DND-41 (cell line): Measurements from ENCODE around the gene GPC4.

Source experiments
- ATAC-seq: fragments of 200-7000 bp; cut with Tn5 transposase; 3 replicates; pipeline ENCODE4 v1.9.1; 2021; ENCODE audit warnings: low read depth; ENCODE audit not compliant: insufficient read depth
- DNase-seq: peaks from one replicate; pipeline ENCODE4 v3.0.0-alpha.2; 2020
- H2AFZ ChIP-seq: 2 replicates; pipeline ENCODE4 v1.6.0; 2012; ENCODE audit warnings: low read depth, low read length
- H3K27ac ChIP-seq: 2 replicates; pipeline ENCODE4 v1.5.1; 2012; ENCODE audit warnings: low read length, inconsistent platforms
- H3K27me3 ChIP-seq: fragments of 200-600 bp; sonication (generic); 2 replicates; pipeline ENCODE4 v1.6.0; 2012; ENCODE audit warnings: low read length, mild to moderate bottlenecking, inconsistent platforms; ENCODE audit not compliant: insufficient read depth, poor library complexity
- H3K36me3 ChIP-seq: 2 replicates; pipeline ENCODE4 v1.5.1; 2012; ENCODE audit warnings: low read length, inconsistent platforms; ENCODE audit not compliant: insufficient read depth
- H3K4me1 ChIP-seq: 2 replicates; pipeline ENCODE4 v1.5.1; 2012; ENCODE audit warnings: mild to moderate bottlenecking, low read length; ENCODE audit not compliant: insufficient read depth
- H3K4me2 ChIP-seq: 2 replicates; pipeline ENCODE4 v1.6.0; 2012; ENCODE audit warnings: mild to moderate bottlenecking, moderate library complexity, low read length, inconsistent platforms; ENCODE audit not compliant: insufficient read depth
- H3K4me3 ChIP-seq, 2 experiments: fragments of 200-600 bp in 1 of 2; shearing (Covaris generic) in 1 of 2; 2 replicates each; pipeline ENCODE4 v1.5.1; 2012 to 2016; ENCODE audit warnings: inconsistent platforms in 2 of 2, low read length in 2 of 2, mild to moderate bottlenecking in 2 of 2, low read depth in 1 of 2, moderate library complexity in 1 of 2
- H3K79me2 ChIP-seq: 2 replicates; pipeline ENCODE4 v1.6.0; 2012; ENCODE audit warnings: low read length, inconsistent platforms; ENCODE audit not compliant: insufficient read depth
- H3K9ac ChIP-seq: 2 replicates; pipeline ENCODE4 v1.6.0; 2012; ENCODE audit warnings: low read depth, mild to moderate bottlenecking, inconsistent platforms, low read length, moderate library complexity
- H3K9me3 ChIP-seq: 2 replicates; pipeline ENCODE4 v1.5.1; 2012; ENCODE audit warnings: low read length, moderate library complexity, mild to moderate bottlenecking, inconsistent platforms; ENCODE audit not compliant: insufficient read depth, severe bottlenecking
- H4K20me1 ChIP-seq: 2 replicates; pipeline ENCODE4 v1.6.0; 2012; ENCODE audit warnings: low read length; ENCODE audit not compliant: insufficient read depth
- EZH2 ChIP-seq: IDR thresholded peaks from 3 replicates; pipeline ENCODE4 v1.6.1; 2012; ENCODE audit warnings: borderline replicate concordance, low read depth, mild to moderate bottlenecking, moderate library complexity, low read length, inconsistent platforms; ENCODE audit not compliant: severe bottlenecking
- TF ChIP-seq, protein P1 (sequence below): IDR thresholded peaks from 2 replicates; pipeline ENCODE4 v1.5.1; 2012; ENCODE audit warnings: borderline replicate concordance, low read length, moderate library complexity, mild to moderate bottlenecking; ENCODE audit not compliant: poor library complexity, severe bottlenecking; ENCODE audit errors: extremely low read depth

The GPC4 gene

GRCh38 chrX:133444196-133444595 lies 28.9 kb upstream of the GPC4 start:
- TF ChIP-seq EZH2: no peak
- TF ChIP-seq, protein P1, sequence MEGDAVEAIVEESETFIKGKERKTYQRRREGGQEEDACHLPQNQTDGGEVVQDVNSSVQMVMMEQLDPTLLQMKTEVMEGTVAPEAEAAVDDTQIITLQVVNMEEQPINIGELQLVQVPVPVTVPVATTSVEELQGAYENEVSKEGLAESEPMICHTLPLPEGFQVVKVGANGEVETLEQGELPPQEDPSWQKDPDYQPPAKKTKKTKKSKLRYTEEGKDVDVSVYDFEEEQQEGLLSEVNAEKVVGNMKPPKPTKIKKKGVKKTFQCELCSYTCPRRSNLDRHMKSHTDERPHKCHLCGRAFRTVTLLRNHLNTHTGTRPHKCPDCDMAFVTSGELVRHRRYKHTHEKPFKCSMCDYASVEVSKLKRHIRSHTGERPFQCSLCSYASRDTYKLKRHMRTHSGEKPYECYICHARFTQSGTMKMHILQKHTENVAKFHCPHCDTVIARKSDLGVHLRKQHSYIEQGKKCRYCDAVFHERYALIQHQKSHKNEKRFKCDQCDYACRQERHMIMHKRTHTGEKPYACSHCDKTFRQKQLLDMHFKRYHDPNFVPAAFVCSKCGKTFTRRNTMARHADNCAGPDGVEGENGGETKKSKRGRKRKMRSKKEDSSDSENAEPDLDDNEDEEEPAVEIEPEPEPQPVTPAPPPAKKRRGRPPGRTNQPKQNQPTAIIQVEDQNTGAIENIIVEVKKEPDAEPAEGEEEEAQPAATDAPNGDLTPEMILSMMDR: no peak
- Histone ChIP-seq H3K79me2 (no peaks in the 10 kb centered on the region), H3K4me1 (no peaks in the 10 kb centered on the region), H3K9ac (no peak overlapping the region), H3K4me3 (no peak overlapping the region), H3K4me2 (no peak overlapping the region), H4K20me1 (no peaks in the 10 kb centered on the region), H3K27me3 (no peaks in the 10 kb centered on the region), H3K9me3 (no peaks in the 10 kb centered on the region), H3K36me3 (no peaks in the 10 kb centered on the region), H2AFZ (no peak overlapping the region), H3K27ac (no peak overlapping the region)
- DNase-seq (no peak), ATAC-seq (no peak)

- no peak for TF ChIP-seq EZH2
- TF ChIP-seq, protein P1: no peak
- Histone ChIP-seq H3K27ac (no peak overlapping the region), H3K4me3 (no peak overlapping the region)
Measured at GRCh38 chrX:133440797-133441163, 25.5 kb upstream of the GPC4 start.

DNA sequence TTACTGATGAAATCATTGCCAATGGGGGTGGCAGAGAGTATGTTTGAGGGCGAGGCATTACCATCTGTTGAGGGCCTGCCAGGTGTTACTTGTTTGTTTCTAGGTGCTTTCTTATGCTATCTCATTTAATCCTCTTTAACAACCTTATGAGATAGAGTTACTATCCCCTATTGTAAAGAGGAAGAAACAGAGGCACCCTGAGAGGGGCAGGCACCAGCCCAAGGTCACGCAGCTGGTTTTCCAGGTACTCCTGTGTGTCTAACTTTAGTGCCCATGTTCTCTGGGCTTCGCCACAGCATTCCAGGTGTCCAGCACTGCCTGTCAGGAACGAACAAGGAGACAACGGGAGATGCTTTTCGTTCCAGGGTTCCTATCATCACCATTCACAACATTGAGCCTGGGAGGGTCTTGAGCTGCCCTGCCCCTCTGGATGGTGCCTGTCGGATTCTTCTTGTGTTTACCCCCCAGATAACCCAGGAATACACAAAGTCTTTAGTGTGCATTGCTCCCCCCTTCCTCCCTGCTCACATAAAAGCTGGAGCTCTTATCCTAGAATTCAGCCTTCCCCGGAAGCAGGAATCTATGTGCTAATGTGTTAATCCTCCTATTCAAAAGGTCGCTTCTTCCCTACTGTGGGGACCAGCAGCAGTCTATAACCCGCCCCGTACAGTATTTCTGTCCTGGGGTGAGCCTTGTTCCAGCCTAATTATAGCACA lies 24.9 kb upstream of the GPC4 start:
- Histone ChIP-seq H2AFZ (no peak overlapping the region), H3K4me1 (no peaks in the 10 kb centered on the region), H3K36me3 (no peaks in the 10 kb centered on the region), H3K4me2 (no peak overlapping the region), H3K27ac (no peak overlapping the region), H4K20me1 (no peaks in the 10 kb centered on the region), H3K9me3 (no peaks in the 10 kb centered on the region), H3K4me3 (no peak overlapping the region), H3K79me2 (no peaks in the 10 kb centered on the region), H3K27me3 (no peaks in the 10 kb centered on the region), H3K9ac (no peak overlapping the region)
- ATAC-seq: no peak
- no peak for TF ChIP-seq EZH2
- TF ChIP-seq, protein P1: no peak
- DNase-seq: no peak

More at GRCh38 chrX:133440797-133441163, 25.5 kb upstream of the GPC4 start:
- H2AFZ ChIP-seq: no peak overlapping the region
- no peak for DNase-seq
- H3K9ac ChIP-seq: no peak overlapping the region
- H4K20me1 ChIP-seq: no peaks in the 10 kb centered on the region
- H3K4me1 ChIP-seq: no peaks in the 10 kb centered on the region
- ATAC-seq: no peak
- H3K36me3 ChIP-seq: no peaks in the 10 kb centered on the region
- H3K79me2 ChIP-seq: no peaks in the 10 kb centered on the region
- no peaks in the 10 kb centered on the region for H3K9me3 ChIP-seq
- no peaks in the 10 kb centered on the region for H3K27me3 ChIP-seq
- H3K4me2 ChIP-seq: no peak overlapping the region

DNA sequence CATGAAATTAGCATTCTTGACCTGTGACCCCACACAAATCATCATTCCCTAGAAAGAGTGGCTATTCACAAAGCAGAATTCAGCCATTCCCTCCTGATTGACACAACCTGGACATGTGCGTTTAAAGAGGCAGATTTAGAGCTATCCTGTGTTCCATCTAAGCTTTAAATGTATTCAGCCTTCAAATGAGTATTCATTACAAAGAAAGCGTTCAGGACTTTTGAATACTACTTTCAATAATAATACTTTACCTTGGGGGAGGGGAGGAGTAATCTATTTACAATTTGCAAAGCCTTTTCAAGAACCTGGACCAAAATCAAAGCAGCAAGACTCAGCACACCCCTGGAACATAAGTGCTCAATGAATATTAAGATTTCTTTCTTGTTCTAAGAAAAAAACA lies 22.5 kb upstream of the GPC4 start:
- H4K20me1 ChIP-seq: no peaks in the 10 kb centered on the region
- no peak for DNase-seq
- no peak overlapping the region; the same call in 1 of the 2 replicates for H2AFZ ChIP-seq
- no peaks in the 10 kb centered on the region for H3K4me1 ChIP-seq
- H3K4me3 ChIP-seq: no peak overlapping the region
- H3K9me3 ChIP-seq: no peaks in the 10 kb centered on the region
- H3K27ac ChIP-seq: no peak overlapping the region
- no peaks in the 10 kb centered on the region for H3K27me3 ChIP-seq
- H3K9ac ChIP-seq: no peak overlapping the region
- no peaks in the 10 kb centered on the region for H3K36me3 ChIP-seq
- TF ChIP-seq EZH2: no peak
- TF ChIP-seq, protein P1: no peak
- ATAC-seq: no peak
- H3K79me2 ChIP-seq: no peaks in the 10 kb centered on the region
- H3K4me2 ChIP-seq: no peak overlapping the region
